Stimulated activated CD8-positive, alpha-beta memory T cell treated with anti-CD3 and anti-CD28 coated beads, Interleukin-4, amount 100 ng/mL, for 1 hour (primary cell): Measurements from ENCODE around the gene FOLR3.
"Not testable (repeated sequence)": the region's sequence is repeated elsewhere in the genome, so short reads cannot be mapped to it uniquely, and the experiment has no call there.

Source experiments
- DNase-seq, 2 donors: peaks; one replicate each; pipeline ENCODE4 v3.0.0-alpha.2; 2020; ENCODE audit warnings: low read depth in 2 of 2, low spot score in 1 of 2

Gene FOLR3

DNA sequence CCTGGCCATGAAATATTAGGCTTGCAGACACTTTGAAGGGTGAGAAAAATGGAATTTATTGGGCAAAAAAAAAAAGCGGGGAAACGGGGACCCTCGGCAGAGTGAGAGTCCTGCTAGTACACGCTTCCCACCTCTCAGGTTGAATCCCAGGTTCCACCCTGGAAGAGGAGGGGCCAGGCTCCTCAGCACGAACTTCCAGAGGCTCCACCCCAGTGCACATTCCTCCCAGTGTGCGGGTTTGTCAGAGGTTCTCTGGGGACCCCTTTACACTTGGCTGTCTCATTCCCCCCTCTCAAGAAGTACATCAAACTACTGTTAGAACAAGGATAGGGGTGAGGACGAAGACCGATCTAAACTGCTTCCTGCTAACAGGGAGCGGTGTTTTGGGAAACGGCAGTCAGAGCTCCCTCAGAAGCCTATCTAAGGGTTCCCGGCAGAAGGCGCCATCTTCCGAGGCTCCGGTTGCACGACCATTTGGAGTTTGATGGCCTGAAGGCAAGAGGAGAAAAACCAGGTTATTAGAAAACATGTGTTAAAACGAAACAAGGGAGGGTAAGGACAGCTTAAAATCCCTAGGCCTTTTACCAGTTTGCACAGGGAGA is 27.5 kb downstream of the FOLR3 start:
- DNase-seq, result no peak

DNA sequence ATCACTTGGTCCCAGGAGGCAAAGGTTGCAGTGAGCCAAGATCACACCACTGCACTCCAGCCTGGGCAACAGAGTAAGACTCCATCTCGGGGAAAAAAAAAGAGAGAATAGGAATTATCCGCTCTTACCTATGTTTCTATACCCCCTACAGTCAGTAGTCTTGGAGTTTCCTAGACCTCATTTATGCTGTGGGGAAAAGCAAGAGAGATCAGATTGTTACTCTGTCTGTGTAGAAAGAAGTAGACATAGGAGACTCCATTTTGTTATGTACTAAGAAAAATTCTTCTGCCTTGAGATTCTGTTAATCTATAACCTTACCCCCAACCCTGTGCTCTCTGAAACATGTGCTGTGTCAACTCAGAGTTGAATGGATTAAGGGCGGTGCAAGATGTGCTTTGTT is 28.7 kb downstream of the FOLR3 start:
- not testable (repeated sequence) for DNase-seq

DNA sequence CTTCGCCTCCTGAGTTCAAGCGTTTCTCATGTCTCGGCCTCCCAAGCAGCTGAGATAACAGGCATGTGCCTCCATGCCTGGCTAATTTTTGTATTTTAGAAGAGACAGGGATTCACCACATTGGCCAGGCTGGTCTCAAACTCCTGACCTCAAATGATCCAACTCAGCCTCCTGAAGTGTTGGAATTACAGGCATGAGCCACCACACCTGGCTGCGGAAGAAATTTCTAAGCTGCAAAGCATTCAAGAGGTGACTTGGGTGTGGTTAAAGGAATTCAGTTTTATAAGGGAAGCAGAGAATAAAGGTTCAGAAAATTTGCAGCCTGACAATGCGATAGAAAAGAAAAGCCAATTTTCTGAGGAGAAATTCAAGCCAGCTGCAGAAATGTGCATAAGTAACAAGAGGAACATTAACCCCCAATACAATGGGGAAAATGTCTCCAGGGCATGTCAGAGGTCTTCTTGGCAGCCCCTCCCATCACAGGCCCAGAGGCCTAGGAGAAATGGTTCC is 33.6 kb downstream of the FOLR3 start:
- DNase-seq, result not testable (repeated sequence)

DNA sequence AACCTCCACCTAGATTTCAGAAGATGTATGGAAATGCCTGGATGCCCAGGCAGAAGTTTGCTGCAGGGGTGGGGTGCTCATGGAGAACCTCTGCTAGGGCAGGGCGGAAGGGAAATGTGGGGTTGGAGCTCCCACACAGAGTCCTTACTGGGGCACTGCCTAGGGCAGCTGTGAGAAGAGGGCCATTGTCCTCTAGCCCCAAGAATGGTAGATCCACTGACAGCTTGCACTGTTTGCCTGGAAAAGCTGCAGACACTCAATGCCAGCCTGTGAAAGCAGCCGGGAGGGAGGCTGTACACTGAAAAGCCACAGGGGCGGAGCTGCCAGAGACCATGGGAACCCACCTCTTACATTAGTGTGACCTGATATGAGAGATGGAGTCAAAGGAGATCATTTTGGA is 34.2 kb downstream of the FOLR3 start:
- DNase-seq, result not testable (repeated sequence)

DNA sequence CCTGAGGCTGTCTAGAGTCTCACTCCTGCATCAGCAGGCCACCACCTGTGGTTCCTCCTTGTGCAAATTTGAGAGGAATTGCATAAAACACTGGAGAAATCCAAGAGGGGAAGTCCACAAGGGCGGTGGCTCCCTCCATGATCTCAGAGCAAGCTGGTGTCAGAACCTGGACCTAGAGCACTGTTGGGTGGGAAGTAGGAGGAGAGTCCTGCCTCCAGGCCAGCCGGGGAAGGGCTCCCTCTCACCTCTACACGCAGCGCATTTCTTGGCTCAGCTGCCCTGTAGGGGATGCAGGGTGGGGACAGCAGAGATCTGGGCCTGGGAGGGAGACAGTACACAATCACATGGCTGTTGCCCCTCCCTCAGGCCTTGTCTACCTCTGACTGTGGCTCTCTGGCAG is 36.5 kb downstream of the FOLR3 start:
- not testable (repeated sequence) for DNase-seq

DNA sequence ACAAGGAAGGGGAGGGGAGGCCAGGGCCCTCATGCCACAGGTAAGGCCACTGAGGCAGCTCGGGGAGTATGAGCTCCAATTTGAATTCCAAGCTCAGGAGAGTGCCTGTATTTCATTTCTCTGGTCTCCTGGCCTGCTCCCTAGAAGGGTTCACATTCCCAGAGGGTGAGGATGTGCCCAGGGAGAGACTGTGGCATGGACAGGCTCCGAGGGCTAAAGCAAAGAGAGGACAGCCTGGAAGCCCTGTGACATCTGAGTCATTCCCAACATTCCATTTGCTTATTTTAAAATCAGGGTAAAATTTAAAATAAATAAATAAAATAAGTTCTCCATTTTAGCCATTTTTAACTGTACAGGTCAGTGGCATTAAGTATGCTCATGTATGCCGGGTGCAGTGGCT is 37.8 kb downstream of the FOLR3 start:
- DNase-seq, result no peak

DNA sequence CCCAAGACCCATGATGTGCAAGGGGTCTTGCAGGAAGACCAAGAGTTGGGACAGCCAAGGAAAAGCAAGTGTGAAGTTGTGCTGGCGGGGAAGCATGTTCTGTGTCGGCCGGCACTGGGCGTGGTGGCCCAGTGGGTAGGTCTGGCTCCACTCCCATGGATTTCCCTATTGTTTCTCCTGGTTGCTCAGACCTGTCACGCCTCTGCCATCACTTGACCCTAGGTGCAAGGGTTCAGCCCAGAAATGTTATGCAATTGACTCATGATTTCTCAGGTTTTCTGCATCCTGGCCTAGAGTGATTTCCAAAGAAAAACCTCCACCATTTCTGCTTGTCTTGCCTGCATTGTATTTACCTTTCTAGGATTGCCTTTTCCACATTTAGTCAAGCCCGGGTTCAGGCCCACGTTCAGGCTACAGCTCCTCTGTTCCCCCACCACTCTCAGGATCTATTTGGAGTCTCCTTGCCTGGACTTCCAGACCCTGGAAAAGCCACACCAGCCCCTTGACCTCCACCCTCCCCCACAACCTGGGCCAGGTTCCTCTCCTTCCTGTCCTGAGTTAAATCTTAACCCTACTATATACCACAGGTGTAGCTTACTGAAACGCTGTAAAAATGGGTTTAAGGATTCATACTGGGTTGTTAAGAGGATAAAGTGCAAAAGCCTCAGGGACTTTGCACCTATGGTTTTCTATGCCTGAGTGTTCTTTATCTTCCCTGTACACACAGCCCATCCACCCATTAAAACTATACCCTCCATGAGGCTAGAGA is 39.0 kb downstream of the FOLR3 start:
- DNase-seq, result no peak

DNA sequence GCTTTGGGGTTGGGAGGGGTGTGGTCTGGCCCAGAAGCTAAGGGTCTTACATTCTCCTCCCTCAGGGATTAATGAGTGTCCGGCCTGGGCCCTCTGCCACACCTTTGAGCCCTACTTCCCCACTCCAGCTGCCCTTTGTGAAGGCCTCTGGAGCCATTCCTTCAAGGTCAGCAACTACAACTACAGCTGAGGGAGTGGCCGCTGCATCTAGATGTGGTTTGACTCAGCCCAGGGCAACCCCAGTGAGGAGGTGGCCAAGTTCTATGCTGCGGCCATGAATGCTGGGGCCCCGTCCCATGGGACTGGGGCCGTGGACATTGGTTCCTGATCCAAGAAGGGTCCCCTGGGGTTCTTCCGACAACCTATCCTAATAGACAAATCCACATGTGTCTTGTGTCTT is 42.1 kb downstream of the FOLR3 start:
- no peak for DNase-seq

DNA sequence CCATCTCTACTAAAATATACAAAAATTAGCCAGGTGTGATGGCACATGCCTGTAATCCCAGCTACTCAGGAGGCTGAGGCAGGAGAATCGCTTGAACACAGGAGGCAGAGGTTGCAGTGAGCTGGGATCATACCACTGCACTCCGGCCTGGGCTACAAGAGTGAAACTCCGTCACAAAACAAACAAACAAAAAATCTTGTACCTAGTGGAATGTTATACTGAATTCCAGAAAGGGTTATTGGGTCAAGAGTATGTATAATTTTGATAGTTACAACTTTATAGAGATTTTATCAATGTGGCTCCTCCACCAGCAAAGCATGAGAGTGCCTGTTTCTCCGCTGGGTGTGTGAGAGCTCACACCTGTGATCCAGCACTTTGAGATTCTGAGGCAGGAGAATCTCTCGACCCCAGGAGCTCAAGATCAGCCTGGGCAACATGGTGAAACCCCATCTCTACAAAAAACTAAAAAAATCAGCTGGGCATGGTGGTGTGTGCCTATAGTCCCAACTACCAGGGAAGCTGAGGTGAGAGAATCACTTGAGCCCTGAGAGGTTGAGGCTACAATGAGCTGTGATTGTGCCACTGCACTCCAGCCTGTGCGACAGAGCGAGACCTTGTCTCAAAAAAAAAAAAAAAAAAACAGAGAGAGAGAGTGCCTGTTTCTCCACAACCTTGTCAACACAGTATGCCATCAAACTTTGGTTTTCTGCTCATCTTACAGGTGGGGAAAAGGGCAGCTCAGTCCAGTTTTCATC is 43.7 kb downstream of the FOLR3 start:
- DNase-seq, result no peak

DNA sequence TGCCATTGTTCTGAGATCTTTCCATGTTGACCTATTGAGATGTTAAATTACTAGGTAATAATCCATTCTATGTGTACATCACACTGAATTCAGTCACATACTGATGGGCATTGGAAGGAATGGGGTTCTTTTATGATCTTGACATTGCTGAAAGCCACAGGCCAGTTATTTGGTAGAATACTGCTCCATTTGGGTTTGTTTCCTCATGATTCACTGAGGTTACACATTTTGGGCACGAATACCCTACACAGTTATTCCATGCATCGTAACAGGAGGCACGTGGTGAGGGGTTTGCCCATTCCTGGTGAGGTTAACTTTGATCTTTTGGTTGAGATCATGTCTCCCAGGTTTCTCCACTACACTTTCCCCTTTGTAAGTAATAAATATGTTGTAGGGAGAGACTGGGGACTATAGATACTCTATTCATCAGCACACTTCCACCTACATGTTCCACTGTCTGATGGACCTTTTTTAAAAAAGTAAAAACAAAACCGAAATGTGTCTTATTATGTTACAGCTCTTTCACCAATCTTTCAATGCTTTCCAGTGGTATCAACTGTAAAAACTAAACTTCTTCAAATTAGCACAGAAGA is 44.4 kb downstream of the FOLR3 start:
- no peak for DNase-seq

DNA sequence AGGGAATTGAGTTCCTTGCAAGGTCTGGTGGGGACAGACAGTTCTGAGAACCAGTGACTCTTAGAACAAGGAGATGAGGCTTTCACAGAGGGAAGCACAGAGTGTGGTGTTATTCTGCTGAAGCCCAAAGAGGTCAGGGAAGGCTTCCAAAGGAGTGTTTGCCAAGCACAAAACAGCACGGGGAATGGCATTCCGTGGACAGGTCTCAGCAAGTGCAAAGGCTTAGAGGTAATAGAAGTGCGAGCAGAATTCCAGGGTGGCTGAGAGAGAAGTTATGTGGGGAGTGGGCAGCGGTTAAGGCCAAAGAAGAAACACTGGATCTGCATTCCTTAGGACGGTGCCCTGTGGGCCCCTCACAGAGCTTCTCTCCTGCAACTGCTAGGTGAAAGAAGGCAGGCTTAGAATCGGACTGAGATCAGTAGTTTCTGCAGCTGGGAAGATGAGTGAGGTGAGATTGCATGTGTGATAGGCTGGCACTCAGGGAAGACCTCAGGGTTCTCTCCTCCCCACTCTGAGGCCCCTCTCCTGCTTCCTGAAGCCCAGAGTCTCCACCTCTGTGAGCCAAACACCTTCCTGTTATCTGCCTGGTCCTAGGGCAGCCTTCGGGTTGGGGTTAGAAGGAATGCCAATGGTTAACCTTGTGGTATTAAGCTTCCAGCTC is 45.5 kb downstream of the FOLR3 start:
- not testable (repeated sequence) for DNase-seq

DNA sequence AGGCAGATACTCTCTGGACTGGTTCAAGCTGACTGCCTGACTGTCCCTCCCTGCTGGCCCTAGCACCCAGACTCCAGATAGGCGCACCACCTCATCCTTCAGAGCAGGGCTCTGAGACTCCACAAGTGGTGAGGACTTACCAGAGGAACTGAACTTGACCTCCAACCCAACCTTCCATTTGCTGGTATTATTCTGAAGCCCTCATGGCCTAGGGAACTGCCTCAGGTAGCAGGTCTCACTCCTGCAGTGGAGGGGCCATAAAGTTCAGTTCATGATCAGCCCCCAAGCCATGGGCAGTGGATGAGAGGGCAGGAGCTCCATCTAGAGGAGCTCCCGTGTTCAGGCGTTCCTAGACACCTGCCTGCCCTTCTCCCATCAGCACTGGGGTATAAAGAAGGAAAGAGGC is 46.0 kb downstream of the FOLR3 start:
- DNase-seq, result not testable (repeated sequence)

DNA sequence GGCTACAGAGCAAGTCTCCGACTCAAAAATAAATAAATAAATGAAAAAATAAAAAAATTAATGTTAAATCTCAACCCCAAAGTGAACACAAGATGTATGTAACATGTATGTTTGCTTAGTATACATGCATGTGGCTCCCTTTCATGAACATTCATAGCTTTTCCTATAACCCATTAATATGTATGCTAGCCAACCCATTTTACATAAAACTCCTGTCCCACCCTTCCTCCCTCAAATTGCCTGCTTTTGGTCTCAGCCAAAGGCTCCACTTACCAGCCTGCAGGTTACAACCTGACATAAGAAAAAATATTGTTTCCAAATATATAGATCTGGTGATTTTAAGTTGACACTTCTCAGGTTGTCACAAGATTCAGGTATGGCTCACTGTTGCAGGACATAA is 52.7 kb downstream of the FOLR3 start:
- no peak for DNase-seq
